Measurements from ENCODE around the gene SERPINI1.
"Not testable (repeated sequence)": the region's sequence is repeated elsewhere in the genome, so short reads cannot be mapped to it uniquely, and the experiment has no call there.

Gene SERPINI1

DNA sequence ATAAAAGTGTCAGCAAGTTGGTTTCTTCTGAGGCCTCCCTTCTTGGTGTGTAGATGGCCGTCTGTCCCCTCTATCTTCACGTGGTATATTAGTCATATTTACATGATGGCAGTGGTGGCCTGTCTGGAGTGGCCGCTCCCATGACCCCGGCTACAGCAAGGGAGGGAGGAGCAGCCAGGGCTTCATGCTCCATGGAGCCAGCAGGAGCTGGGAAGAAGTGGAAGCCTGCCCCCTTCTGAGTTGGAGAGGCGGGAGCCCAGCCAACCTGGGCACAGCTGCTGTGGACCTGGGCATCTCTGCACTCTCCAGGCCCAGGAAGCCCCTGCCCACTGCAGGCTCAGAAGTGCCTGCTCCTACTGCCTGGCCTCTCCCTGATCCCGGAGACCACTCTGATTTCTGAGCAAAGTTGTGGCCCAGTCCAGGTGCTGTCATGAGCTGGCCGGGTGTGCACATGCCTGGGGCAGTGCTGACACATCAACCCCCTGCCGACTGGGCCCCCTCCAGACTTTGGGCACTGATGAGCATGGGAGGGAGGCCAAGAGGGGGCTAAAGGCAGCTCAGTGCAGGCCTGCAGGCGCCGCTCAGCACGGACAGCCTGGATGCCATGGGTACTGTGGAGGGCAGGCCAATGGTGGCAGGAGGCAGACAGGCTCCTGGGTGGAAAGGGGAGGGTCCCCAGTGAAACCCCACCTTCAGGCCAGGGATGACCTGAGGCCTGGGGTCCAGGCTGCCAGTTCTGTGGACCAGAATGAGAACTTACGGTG, 84.8 kb downstream of the SERPINI1 start:
- Histone ChIP-seq H3K27me3 (ENCODE audit: control insufficient read depth in 1 of 2, insufficient read depth in 2 of 2, low read length in 2 of 2) (no peaks in the 10 kb centered on the region), H3K27ac (ENCODE audit: low read depth, low read length) (no peak overlapping the region), H3K36me3 (ENCODE audit: control insufficient read depth in 1 of 2, insufficient read depth in 2 of 2, low read length in 2 of 2) (no peaks in the 10 kb centered on the region), H3K4me3 (ENCODE audit: low read depth in 1 of 2, low read length in 2 of 2) (no peak overlapping the region), H3K9me3 (ENCODE audit: control insufficient read depth in 1 of 2, low read length in 2 of 2) (no peaks in the 10 kb centered on the region), H3K9ac (ENCODE audit: low read depth in 1 of 2, low read length in 2 of 2) (no peak overlapping the region), H3K4me1 (ENCODE audit: control insufficient read depth in 1 of 2, insufficient read depth in 2 of 2, low read length in 2 of 2) (no peaks in the 10 kb centered on the region)

DNA sequence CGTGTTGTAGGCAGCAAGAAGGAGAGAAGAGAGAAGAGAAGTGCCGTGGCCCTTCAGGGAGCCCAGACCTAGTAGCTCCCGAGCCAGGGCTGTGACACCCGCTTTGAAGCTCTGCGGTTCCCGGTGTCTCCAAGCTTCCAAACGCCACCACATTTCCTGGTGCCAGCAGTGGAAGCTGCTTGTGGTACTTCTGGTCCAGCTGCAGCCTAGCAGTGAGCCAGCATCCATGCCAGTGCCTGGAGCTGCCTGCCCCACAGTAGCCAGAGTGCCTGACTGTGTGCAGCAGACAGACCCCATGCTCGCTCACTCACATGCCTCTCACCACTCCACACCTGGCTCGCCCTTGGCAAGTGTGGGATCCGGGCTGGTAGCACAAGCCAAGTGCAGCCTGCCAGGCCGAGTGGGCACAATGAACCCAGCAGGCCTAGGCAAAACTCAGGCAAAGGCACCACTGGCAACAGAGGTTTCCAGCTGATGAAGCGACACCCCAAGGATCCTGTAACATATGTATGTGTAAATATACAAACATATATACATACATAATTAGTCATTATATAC, 85.8 kb downstream of the SERPINI1 start:
- no peaks in the 10 kb centered on the region for H3K4me1 ChIP-seq (ENCODE audit: control insufficient read depth in 1 of 2, insufficient read depth in 2 of 2, low read length in 2 of 2)

DNA sequence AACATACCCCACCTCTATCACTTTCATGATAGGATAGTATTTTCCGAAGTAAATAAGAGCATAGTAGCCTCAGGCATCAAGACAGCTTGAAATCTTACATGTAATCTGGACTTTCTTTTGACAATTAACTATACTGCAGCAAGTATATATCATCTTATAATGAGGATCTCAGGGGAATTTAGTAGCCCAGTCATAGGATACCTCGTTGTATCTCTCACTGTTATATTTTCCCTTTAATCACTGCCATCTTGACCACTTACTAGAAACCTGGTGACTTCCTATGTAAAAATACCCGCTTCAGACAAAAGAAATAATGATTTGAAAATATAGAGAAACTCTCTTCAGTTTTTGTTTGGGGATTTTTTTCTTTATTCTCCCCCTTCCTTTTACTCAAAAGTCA, 88.2 kb downstream of the SERPINI1 start:
- H3K4me3 ChIP-seq (ENCODE audit: low read depth in 1 of 2, low read length in 2 of 2), result no peak overlapping the region
- no peaks in the 10 kb centered on the region for H3K27me3 ChIP-seq (ENCODE audit: control insufficient read depth in 1 of 2, insufficient read depth in 2 of 2, low read length in 2 of 2)
- no peaks in the 10 kb centered on the region for H3K36me3 ChIP-seq (ENCODE audit: control insufficient read depth in 1 of 2, insufficient read depth in 2 of 2, low read length in 2 of 2)

More for the DNA sequence above, 85.8 kb downstream of the SERPINI1 start:
- Histone ChIP-seq H3K36me3 (ENCODE audit: control insufficient read depth in 1 of 2, insufficient read depth in 2 of 2, low read length in 2 of 2) (no peaks in the 10 kb centered on the region), H3K27ac (ENCODE audit: low read depth, low read length) (no peak overlapping the region), H3K9me3 (ENCODE audit: control insufficient read depth in 1 of 2, low read length in 2 of 2) (no peaks in the 10 kb centered on the region), H3K9ac (ENCODE audit: low read depth in 1 of 2, low read length in 2 of 2) (no peak overlapping the region), H3K4me3 (ENCODE audit: low read depth in 1 of 2, low read length in 2 of 2) (no peak overlapping the region), H3K27me3 (ENCODE audit: control insufficient read depth in 1 of 2, insufficient read depth in 2 of 2, low read length in 2 of 2) (no peaks in the 10 kb centered on the region)

DNA sequence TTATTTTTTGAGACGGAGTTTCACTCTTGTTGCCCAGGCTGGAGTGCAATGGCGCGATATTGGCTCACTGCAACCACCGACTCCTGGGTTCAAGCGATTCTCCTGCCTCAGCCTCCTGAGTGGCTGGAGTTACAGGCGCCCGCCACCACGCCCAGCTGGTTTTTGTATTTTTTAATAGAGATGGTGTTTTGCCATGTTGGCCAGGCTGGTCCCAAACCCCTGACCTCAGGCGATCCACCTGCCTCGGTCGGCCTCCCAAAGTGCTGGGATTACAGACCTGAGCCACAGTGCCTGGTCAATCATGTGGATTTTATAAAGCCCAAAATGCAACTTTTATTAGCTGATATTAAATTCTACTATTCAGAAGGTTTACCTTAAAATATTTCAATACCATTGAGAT, 92.1 kb downstream of the SERPINI1 start:
- not testable (repeated sequence) for H3K9me3 ChIP-seq (ENCODE audit: control insufficient read depth in 1 of 2, low read length in 2 of 2); H3K9ac ChIP-seq (ENCODE audit: low read depth in 1 of 2, low read length in 2 of 2)

More for the DNA sequence above, 88.2 kb downstream of the SERPINI1 start:
- Histone ChIP-seq H3K27ac (ENCODE audit: low read depth, low read length) (no peak overlapping the region), H3K4me1 (ENCODE audit: control insufficient read depth in 1 of 2, insufficient read depth in 2 of 2, low read length in 2 of 2) (no peaks in the 10 kb centered on the region), H3K9ac (ENCODE audit: low read depth in 1 of 2, low read length in 2 of 2) (no peak overlapping the region), H3K9me3 (ENCODE audit: control insufficient read depth in 1 of 2, low read length in 2 of 2) (no peaks in the 10 kb centered on the region)

DNA sequence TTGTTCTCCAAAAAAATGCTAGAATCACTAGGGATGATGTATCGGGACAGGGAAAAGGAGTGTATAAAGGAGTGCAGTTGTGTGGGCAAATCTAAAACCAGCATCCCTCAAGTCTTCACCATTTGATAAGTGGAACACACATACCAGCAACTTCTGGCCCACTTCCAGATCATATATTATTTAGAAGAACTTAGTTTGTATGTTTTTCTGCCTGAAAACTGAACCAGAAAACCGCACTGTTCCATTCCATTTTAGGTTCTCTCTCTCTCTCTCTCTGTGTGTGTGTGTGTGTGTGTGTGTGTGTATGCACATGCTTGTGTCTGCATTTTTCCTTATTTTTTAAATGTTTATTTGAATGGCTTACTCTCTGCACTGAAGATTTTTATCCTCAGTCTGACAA, 93.5 kb downstream of the SERPINI1 start:
- H3K9me3 ChIP-seq (ENCODE audit: control insufficient read depth in 1 of 2, low read length in 2 of 2), result no peaks in the 10 kb centered on the region
- no peak overlapping the region for H3K9ac ChIP-seq (ENCODE audit: low read depth in 1 of 2, low read length in 2 of 2)
- H3K4me3 ChIP-seq (ENCODE audit: low read depth in 1 of 2, low read length in 2 of 2), result no peak overlapping the region
- H3K4me1 ChIP-seq (ENCODE audit: control insufficient read depth in 1 of 2, insufficient read depth in 2 of 2, low read length in 2 of 2), result no peaks in the 10 kb centered on the region
- no peaks in the 10 kb centered on the region for H3K27me3 ChIP-seq (ENCODE audit: control insufficient read depth in 1 of 2, insufficient read depth in 2 of 2, low read length in 2 of 2)
- H3K27ac ChIP-seq (ENCODE audit: low read depth, low read length), result no peak overlapping the region
- H3K36me3 ChIP-seq (ENCODE audit: control insufficient read depth in 1 of 2, insufficient read depth in 2 of 2, low read length in 2 of 2), result no peaks in the 10 kb centered on the region

More for the DNA sequence above, 92.1 kb downstream of the SERPINI1 start:
- not testable (repeated sequence) for H3K4me1 ChIP-seq (ENCODE audit: control insufficient read depth in 1 of 2, insufficient read depth in 2 of 2, low read length in 2 of 2); H3K27me3 ChIP-seq (ENCODE audit: control insufficient read depth in 1 of 2, insufficient read depth in 2 of 2, low read length in 2 of 2); H3K36me3 ChIP-seq (ENCODE audit: control insufficient read depth in 1 of 2, insufficient read depth in 2 of 2, low read length in 2 of 2); H3K4me3 ChIP-seq (ENCODE audit: low read depth in 1 of 2, low read length in 2 of 2); H3K27ac ChIP-seq (ENCODE audit: low read depth, low read length)

DNA sequence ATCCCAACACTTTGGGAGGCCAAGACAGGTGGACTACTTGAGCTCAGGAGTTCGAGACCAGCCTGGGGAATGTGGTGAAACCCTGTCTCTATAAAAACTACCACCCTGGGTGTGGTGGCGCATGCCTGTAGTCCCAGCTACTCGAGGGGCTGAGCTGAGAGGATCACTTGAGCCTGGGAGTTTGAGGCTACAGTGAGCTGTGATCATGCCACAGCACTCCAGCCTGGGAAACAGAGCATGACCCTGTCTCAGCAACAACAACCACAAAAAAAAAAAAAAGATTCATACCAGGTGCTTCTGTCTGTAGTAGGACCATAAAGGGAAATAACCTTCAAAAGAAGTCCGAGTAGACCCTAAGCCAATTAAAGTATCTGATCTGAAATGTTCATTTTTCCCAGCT, 94.5 kb downstream of the SERPINI1 start:
- no peaks in the 10 kb centered on the region for H3K4me1 ChIP-seq (ENCODE audit: control insufficient read depth in 1 of 2, insufficient read depth in 2 of 2, low read length in 2 of 2)
- no peaks in the 10 kb centered on the region for H3K27me3 ChIP-seq (ENCODE audit: control insufficient read depth in 1 of 2, insufficient read depth in 2 of 2, low read length in 2 of 2)
- H3K36me3 ChIP-seq (ENCODE audit: control insufficient read depth in 1 of 2, insufficient read depth in 2 of 2, low read length in 2 of 2), result no peaks in the 10 kb centered on the region
- no peak overlapping the region for H3K4me3 ChIP-seq (ENCODE audit: low read depth in 1 of 2, low read length in 2 of 2)
- no peak overlapping the region for H3K27ac ChIP-seq (ENCODE audit: low read depth, low read length)
- H3K9me3 ChIP-seq (ENCODE audit: control insufficient read depth in 1 of 2, low read length in 2 of 2), result no peaks in the 10 kb centered on the region
- H3K9ac ChIP-seq (ENCODE audit: low read depth in 1 of 2, low read length in 2 of 2), result no peak overlapping the region

DNA sequence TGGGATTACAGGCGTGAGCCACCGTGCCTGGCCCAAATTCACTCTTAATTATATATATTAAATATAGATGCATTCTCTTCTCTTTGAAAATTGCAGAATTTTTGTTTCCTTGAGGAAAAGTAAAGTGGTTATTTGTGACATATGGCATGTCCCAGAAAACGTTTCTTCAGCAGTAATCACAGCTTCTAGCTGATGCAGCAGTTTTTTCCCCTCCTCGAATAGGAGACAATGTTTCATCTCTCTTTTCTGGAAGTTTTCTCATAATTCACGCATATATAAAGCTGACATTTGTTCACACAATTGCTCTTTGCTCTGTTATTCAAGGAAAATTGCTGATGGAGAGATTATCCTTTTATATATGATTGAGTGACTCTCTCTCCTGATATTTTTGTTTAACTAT, 99.8 kb downstream of the SERPINI1 start:
- no peaks in the 10 kb centered on the region for H3K4me1 ChIP-seq (ENCODE audit: control insufficient read depth in 1 of 2, insufficient read depth in 2 of 2, low read length in 2 of 2)
- no peaks in the 10 kb centered on the region for H3K9me3 ChIP-seq (ENCODE audit: control insufficient read depth in 1 of 2, low read length in 2 of 2)
- no peak overlapping the region for H3K27ac ChIP-seq (ENCODE audit: low read depth, low read length)
- H3K4me3 ChIP-seq (ENCODE audit: low read depth in 1 of 2, low read length in 2 of 2), result no peak overlapping the region
- no peaks in the 10 kb centered on the region for H3K27me3 ChIP-seq (ENCODE audit: control insufficient read depth in 1 of 2, insufficient read depth in 2 of 2, low read length in 2 of 2)
- H3K36me3 ChIP-seq (ENCODE audit: control insufficient read depth in 1 of 2, insufficient read depth in 2 of 2, low read length in 2 of 2), result no peaks in the 10 kb centered on the region
- H3K9ac ChIP-seq (ENCODE audit: low read depth in 1 of 2, low read length in 2 of 2), result no peak overlapping the region

DNA sequence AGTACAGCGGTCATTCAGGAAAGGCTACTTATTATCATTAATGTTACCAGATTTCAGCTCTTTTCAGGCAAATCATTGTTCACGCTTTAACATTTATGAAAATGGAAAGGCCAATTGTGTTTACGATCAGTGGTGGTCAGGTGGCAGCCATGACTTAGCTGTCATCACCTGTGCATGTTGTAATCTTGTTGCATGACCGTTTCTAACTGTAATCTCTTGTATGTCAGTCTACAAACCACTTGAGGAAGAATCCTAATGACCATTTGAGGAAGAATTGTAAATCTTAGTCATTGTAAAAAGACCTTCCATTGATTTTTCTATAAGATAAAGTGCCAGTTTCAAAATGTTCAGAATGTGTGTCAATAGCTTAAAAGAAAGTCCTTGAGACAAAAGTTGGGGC, 100.4 kb downstream of the SERPINI1 start:
- H3K27ac ChIP-seq (ENCODE audit: low read depth, low read length), result no peak overlapping the region
- no peaks in the 10 kb centered on the region for H3K27me3 ChIP-seq (ENCODE audit: control insufficient read depth in 1 of 2, insufficient read depth in 2 of 2, low read length in 2 of 2)
- no peak overlapping the region for H3K9ac ChIP-seq (ENCODE audit: low read depth in 1 of 2, low read length in 2 of 2)
- H3K4me3 ChIP-seq (ENCODE audit: low read depth in 1 of 2, low read length in 2 of 2), result no peak overlapping the region
- H3K9me3 ChIP-seq (ENCODE audit: control insufficient read depth in 1 of 2, low read length in 2 of 2), result no peaks in the 10 kb centered on the region
- H3K36me3 ChIP-seq (ENCODE audit: control insufficient read depth in 1 of 2, insufficient read depth in 2 of 2, low read length in 2 of 2), result no peaks in the 10 kb centered on the region
- H3K4me1 ChIP-seq (ENCODE audit: control insufficient read depth in 1 of 2, insufficient read depth in 2 of 2, low read length in 2 of 2), result no peaks in the 10 kb centered on the region

DNA sequence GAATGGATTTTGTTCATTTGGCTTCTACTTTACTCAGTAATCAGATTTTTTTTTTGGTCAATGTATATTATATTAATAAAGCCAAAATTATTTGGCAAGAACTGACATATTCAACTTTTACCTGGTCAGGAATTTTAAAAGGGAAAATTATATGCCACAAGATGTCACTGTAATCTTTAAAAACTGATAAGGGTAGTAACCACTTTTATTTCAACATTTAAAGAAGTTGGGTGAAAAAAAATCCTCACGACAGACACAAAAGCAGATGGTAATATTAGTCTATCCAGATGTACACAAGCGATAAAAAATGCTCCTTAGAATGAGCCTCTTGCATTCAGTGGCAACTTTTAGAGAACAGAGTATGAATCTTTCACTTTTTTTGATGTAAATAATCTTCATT, 101.9 kb downstream of the SERPINI1 start:
- H3K27ac ChIP-seq (ENCODE audit: low read depth, low read length), result no peak overlapping the region
- H3K4me1 ChIP-seq (ENCODE audit: control insufficient read depth in 1 of 2, insufficient read depth in 2 of 2, low read length in 2 of 2), result no peaks in the 10 kb centered on the region
- no peaks in the 10 kb centered on the region for H3K36me3 ChIP-seq (ENCODE audit: control insufficient read depth in 1 of 2, insufficient read depth in 2 of 2, low read length in 2 of 2)
- no peaks in the 10 kb centered on the region for H3K9me3 ChIP-seq (ENCODE audit: control insufficient read depth in 1 of 2, low read length in 2 of 2)
- no peaks in the 10 kb centered on the region for H3K27me3 ChIP-seq (ENCODE audit: control insufficient read depth in 1 of 2, insufficient read depth in 2 of 2, low read length in 2 of 2)
- H3K9ac ChIP-seq (ENCODE audit: low read depth in 1 of 2, low read length in 2 of 2), result no peak overlapping the region
- no peak overlapping the region for H3K4me3 ChIP-seq (ENCODE audit: low read depth in 1 of 2, low read length in 2 of 2)

DNA sequence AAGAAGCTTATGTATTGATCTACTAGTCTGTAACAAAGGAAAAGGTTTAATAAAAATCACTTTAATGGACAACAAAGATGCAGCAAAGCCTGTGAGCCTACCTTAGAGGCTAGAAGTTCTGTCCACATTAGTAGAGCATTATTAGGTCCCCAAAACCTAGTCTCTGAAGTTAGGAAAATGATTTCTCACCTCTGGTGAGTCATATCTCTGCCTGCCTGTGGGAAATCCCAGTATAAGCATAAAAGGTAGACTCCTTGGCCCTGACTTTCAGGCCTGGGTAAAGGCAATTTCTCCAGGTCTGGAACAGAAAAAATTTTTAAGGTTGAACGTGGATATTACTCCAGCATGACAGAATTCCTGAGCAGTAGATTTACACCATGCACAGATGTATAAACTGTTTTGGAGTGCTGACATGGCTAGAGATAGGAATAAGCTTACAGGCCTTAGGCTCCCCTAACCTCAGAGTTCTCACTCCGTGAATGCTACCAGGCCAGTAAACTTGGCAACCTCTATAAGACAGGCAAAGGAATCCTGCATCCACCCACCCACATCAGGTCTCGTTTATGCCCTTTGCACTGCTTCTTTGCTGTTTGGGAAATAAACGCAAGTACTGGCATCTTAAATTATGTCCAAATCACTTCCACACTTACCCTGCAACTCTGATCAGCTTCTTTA, 104.1 kb downstream of the SERPINI1 start:
- Histone ChIP-seq H3K27me3 (ENCODE audit: control insufficient read depth in 1 of 2, insufficient read depth in 2 of 2, low read length in 2 of 2) (no peaks in the 10 kb centered on the region), H3K9ac (ENCODE audit: low read depth in 1 of 2, low read length in 2 of 2) (no peak overlapping the region), H3K27ac (ENCODE audit: low read depth, low read length) (no peak overlapping the region), H3K9me3 (ENCODE audit: control insufficient read depth in 1 of 2, low read length in 2 of 2) (no peaks in the 10 kb centered on the region), H3K36me3 (ENCODE audit: control insufficient read depth in 1 of 2, insufficient read depth in 2 of 2, low read length in 2 of 2) (no peaks in the 10 kb centered on the region), H3K4me1 (ENCODE audit: control insufficient read depth in 1 of 2, insufficient read depth in 2 of 2, low read length in 2 of 2) (no peaks in the 10 kb centered on the region), H3K4me3 (ENCODE audit: low read depth in 1 of 2, low read length in 2 of 2) (no peak overlapping the region)

Data from duodenal mucosa (tissue), 2 donors.